ENCODE data around the gene C12orf60. TPM values are rescaled to one million over a fixed set of nuclear protein-coding genes. Genes with fewer than 3 reads are reported as not detected.
A peak's percentile ranks its signal among the peaks of the same experiment; 100 is the strongest.

The C12orf60 gene
- total and polyA plus RNA-seq, 2 of the 8 experiments (the other 6 are each of a cell fraction or from before 2014, with no cell fraction given) = 1.2 to 1.5 TPM

GRCh38 chr12:14774906-14775635, 28.4 kb upstream of the C12orf60 start:
- Histone ChIP-seq H4K20me1 (replicated peaks in 1 of 2; ENCODE audit: control insufficient read depth in 1 of 2, insufficient read depth in 2 of 2, low read length in 2 of 2) (peaks cover 0 to 8% of the 10 kb centered on the region in 2 experiments), H3K79me1 (ENCODE audit: low read depth, low read length) (no peaks in the 10 kb centered on the region), H2BK120ac (replicated peaks; ENCODE audit: low read depth, low read length) (no peak overlapping the region), H3K56ac (replicated peaks; ENCODE audit: insufficient read length, low read depth, low read length) (no peak overlapping the region), H3K36me3 (ENCODE audit: control insufficient read depth in 2 of 4, insufficient read depth in 4 of 4, low read length in 3 of 4) (no peaks in the 10 kb centered on the region), H4K5ac (ENCODE audit: insufficient read length, low read depth, low read length) (no peak overlapping the region), H3K23ac (ENCODE audit: insufficient read length) (no peak overlapping the region), H2BK20ac (ENCODE audit: low read length) (no peak overlapping the region), H3K79me2 (ENCODE audit: control insufficient read depth in 1 of 2, insufficient read depth in 2 of 2, low read length in 2 of 2) (peaks cover 0 to 14% of the 10 kb centered on the region in 2 experiments; a peak in 2 of 4 replicates), H3K14ac (ENCODE audit: insufficient read length) (no peak overlapping the region), H3K4ac (replicated peaks; ENCODE audit: insufficient read length, low read depth, low read length) (no peak overlapping the region), H3K9ac (replicated peaks in 1 of 4; ENCODE audit: extremely low read depth in 1 of 4, low read depth in 3 of 4, low read length in 3 of 4) (peak overlapping the region in 3 of 4 experiments; percentile 49 to 61 (median 60); a peak in 3 of 7 replicates), H2AK5ac (ENCODE audit: low read depth, low read length) (no peak overlapping the region), H3K27me3 (replicated peaks in 1 of 4; ENCODE audit: control insufficient read depth in 3 of 4, extremely low read depth in 1 of 4, insufficient read depth in 3 of 4, low read length in 3 of 4) (no peaks in the 10 kb centered on the region), H3K18ac (ENCODE audit: extremely low read depth, low read length) (no peak overlapping the region), H3K4me2 (ENCODE audit: insufficient read depth in 1 of 2, low read depth in 2 of 2, low read length in 2 of 2) (peak overlapping the region; percentile 76 to 81), H3K4me3 (ENCODE audit: extremely low read depth in 1 of 4, insufficient read depth in 2 of 4, low read depth in 3 of 4, low read length in 4 of 4) (peak overlapping the region; percentile 75 to 93 (median 86)), H3K23me2 (ENCODE audit: low read depth, low read length) (peaks cover 4% of the 10 kb centered on the region), H4K91ac (replicated peaks; ENCODE audit: insufficient read length, low read length) (no peak overlapping the region), H4K8ac (ENCODE audit: extremely low read depth, insufficient read depth, low read length) (no peak overlapping the region), H2BK5ac (ENCODE audit: low read depth, low read length) (peak overlapping the region; percentile 77; the same call in 1 of the 2 replicates), H2BK15ac (ENCODE audit: low read length) (no peak overlapping the region), H3K9me3 (ENCODE audit: insufficient read depth in 2 of 2, low read depth in 1 of 2, low read length in 1 of 2) (no peaks in the 10 kb centered on the region), H3K27ac (ENCODE audit: low read depth, low read length) (0 out of 2 replicates have a peak overlapping the region, but pooled peaks have one; percentile 34), H2AFZ (ENCODE audit: low read length) (no peak overlapping the region), H2BK12ac (ENCODE audit: low read depth, low read length) (peak overlapping the region; percentile 55; the same call in 1 of the 2 replicates), H3K4me1 (replicated peaks in 1 of 4; ENCODE audit: control insufficient read depth in 3 of 4, insufficient read depth in 4 of 4, low read length in 3 of 4) (peaks cover 0 to 3% (median 0%) of the 10 kb centered on the region in 4 experiments; a peak in 1 of 7 replicates)
- DNase-seq (ENCODE audit: low read depth in 1 of 2, low spot score in 2 of 2) = peak in 1 of 2 experiments; percentile 63
- whole genome bisulfite sequencing, 2 experiments (ENCODE audit: extremely low coverage in 1 of 2, insufficient coverage in 1 of 2, insufficient read length in 1 of 2, insufficient replicate concordance in 2 of 2, low coverage in 1 of 2, low lambda C conversion rate in 2 of 2, missing lambda C conversion rate in 1 of 2) = 11% methylated on average over 34 of the region's 34 CpGs; no CpG with 5 or more reads in 1 of the 2 experiments
- CTCF ChIA-PET (ENCODE audit: partially characterized antibody) = interaction anchor here (1.2 to 4.6 kb wide), 5 partner anchors 10 to 118 kb away, joined by 3 to 24 read pairs (median 9); no protein-coding TSS in a partner anchor
- POLR2A ChIA-PET (ENCODE audit: partially characterized antibody) = interaction anchor here (0.6 to 7.3 kb wide), 23 partner anchors 6 to 226 kb away, joined by 3 to 136 read pairs (median 4); partner anchors contain the start of genes C12orf60 and WBP11
- no peak for FAIRE-seq
- TF ChIP-seq TAF1 (IDR thresholded peaks at IDR 0.05; ENCODE audit: low read depth, low read length) = no peak
- no peak for TF ChIP-seq BRCA1 (IDR thresholded peaks at IDR 0.05; ENCODE audit: low read depth, low read length)
- peak; percentile 80 for TF ChIP-seq SAP30 (IDR thresholded peaks at IDR 0.05; ENCODE audit: insufficient read depth, insufficient replicate concordance, low read length)
- no peak for TF ChIP-seq GTF2F1 (IDR thresholded peaks at IDR 0.05; ENCODE audit: borderline replicate concordance, low read depth, low read length)
- TF ChIP-seq JUND (IDR thresholded peaks at IDR 0.05; ENCODE audit: low read length) = no peak
- TF ChIP-seq NRF1 (IDR thresholded peaks at IDR 0.05; ENCODE audit: low read depth, low read length) = no peak
- TF ChIP-seq RFX5 (IDR thresholded peaks at IDR 0.05; ENCODE audit: borderline replicate concordance, low read depth, low read length) = no peak
- TF ChIP-seq POLR2A (IDR thresholded peaks at IDR 0.05; ENCODE audit: control extremely low read depth in 1 of 2, low read depth in 2 of 2, low read length in 2 of 2) = no peak
- TF ChIP-seq E2F6 (IDR thresholded peaks at IDR 0.05) = no peak
- TF ChIP-seq RAD21 (IDR thresholded peaks at IDR 0.05 in 1 of 2, conservative IDR thresholded peaks at IDR 0.05 in 1 of 2; ENCODE audit: low read depth in 2 of 2, low read length in 2 of 2) = peak in 1 of 2 experiments; percentile 22; a peak in 1 of 4 replicates
- no peak for TF ChIP-seq JUN (IDR thresholded peaks at IDR 0.05; ENCODE audit: low read depth, low read length)

Measured in H1 (cell line).